22Rv1 (cell line): ENCODE data around the gene CWC22.

Source experiments
- ZFX ChIP-seq: fragments of 450-650 bp; IDR thresholded peaks from 2 replicates; pipeline ENCODE4 v1.6.1; 2017; ENCODE audit warnings: antibody characterized with exemption, borderline replicate concordance
- TF ChIP-seq, protein P1 (sequence below): fragments of 450-650 bp; IDR thresholded peaks from 2 replicates; pipeline ENCODE4 v1.5.1; 2017; ENCODE audit warnings: mild to moderate bottlenecking

- TF ChIP-seq, protein P1, sequence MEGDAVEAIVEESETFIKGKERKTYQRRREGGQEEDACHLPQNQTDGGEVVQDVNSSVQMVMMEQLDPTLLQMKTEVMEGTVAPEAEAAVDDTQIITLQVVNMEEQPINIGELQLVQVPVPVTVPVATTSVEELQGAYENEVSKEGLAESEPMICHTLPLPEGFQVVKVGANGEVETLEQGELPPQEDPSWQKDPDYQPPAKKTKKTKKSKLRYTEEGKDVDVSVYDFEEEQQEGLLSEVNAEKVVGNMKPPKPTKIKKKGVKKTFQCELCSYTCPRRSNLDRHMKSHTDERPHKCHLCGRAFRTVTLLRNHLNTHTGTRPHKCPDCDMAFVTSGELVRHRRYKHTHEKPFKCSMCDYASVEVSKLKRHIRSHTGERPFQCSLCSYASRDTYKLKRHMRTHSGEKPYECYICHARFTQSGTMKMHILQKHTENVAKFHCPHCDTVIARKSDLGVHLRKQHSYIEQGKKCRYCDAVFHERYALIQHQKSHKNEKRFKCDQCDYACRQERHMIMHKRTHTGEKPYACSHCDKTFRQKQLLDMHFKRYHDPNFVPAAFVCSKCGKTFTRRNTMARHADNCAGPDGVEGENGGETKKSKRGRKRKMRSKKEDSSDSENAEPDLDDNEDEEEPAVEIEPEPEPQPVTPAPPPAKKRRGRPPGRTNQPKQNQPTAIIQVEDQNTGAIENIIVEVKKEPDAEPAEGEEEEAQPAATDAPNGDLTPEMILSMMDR = no peak
- TF ChIP-seq ZFX = no peak
Measured at GRCh38 chr2:180006231-180006630, 866 bp downstream of the CWC22 start.
